HG03139 (cell line): ENCODE data around the gene DSCAML1.

Experiments
- ATAC-seq: cut with Tn5 transposase; IDR thresholded peaks from one replicate; pipeline ENCODE4 v1.9.1; 2021; ENCODE audit not compliant: unreplicated experiment

DSCAML1 gene

DNA sequence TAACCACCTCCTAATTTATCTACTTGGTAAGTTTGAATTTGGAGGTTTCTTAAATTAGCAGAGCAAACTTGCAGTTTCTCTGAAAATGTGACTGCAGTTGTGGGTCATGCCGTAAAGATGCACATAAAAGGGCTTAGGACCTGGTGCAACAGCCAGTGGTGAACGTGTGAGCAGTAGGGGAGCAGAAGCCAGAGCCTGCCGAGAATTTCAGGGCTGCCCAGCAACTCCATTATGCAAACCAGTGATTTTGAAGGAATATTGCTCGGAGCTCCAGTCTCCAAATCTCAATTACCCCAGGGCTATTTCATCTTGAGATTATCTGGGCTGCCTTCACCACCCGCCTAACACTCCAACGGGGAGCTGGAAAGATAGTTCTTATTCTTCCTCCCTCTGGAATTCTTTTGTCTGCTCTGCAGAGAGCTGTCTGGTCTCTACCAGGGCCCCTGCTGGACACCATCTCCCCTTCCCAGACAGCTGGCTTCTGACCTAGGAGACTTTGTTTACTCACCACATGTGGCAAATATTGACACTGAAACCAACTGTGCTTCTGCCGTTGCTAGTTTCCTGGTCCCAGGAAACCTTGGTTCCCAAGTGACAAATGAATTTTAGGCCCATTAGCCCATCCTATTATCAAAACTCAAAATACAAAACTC is 93.9 kb downstream of the DSCAML1 start:
- ATAC-seq: no peak

DNA sequence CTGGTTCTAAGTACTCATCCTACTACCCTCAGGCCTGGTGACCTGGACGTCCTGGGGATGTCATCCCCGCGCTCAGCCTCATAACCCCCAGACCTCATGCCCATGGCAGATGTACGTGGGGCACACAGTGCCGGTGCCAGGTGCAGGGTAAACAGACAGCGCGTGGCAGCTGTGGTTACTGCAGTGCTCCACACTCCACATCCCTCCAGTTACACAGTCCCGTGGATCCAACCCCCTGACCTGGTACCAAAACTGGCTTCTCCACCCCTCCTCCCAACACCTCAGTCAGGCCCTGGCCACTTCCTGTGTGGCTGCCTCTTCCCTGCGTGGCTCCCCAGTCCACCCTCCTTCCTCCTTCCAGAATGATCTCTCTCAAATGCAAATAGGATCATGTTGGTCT is 95.2 kb downstream of the DSCAML1 start:
- ATAC-seq: no peak

DNA sequence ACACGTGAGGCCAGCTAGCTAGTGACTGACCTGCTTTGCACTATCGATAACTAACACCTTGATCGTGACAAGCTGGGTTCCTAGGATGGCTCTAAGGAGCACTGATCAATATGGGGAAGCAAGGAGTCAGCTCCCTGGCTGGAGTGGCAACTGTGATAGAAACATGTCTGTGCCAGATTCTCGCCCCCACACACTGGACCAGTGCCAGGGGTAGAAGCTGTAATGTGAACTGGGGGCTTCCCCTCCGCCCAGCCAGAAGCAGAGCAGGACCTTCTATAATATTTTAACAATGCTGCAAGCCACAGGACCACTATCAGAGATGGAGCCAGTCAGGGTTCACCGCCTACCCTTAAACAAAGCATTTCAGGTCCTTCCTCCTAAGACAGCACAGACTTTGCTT is 96.5 kb downstream of the DSCAML1 start:
- no peak for ATAC-seq

DNA sequence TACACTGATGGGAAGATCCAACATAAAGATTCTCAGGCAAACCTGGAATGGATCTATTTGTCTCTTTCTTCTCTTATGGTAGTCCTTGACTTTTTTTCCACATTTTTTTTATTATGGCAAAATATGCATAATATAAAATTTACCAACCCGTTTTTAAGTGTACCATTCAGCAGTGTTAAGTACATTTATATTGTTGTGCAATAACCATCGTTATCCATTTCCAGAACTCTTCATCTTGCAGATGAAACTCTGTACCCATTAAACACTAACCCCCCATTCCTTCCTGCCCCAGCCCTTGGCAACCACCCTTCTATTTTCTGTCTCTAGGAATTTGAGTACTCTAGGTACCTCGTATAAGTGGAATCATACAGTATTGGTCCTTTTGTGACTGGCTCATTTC is 99.7 kb downstream of the DSCAML1 start:
- no peak for ATAC-seq

DNA sequence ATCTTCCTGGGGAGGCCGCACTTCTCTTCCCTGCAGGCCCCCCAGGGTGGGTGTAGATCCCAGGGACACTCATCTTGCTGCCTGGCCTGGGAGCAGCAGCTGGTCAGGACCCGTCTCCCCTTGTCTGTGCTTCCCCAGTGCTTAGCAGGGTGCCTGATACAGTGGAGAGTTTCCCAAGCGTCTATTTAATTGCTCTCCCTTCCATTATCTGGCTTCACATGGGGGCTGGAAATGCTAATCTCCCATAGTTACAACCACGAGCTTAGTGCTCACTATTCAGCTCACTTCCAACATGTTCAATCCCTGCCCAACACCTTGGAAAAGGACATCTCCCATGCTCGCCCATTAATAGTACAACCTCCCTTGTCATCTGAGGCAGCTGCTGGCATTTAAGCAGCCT is 100.5 kb downstream of the DSCAML1 start:
- no peak for ATAC-seq

DNA sequence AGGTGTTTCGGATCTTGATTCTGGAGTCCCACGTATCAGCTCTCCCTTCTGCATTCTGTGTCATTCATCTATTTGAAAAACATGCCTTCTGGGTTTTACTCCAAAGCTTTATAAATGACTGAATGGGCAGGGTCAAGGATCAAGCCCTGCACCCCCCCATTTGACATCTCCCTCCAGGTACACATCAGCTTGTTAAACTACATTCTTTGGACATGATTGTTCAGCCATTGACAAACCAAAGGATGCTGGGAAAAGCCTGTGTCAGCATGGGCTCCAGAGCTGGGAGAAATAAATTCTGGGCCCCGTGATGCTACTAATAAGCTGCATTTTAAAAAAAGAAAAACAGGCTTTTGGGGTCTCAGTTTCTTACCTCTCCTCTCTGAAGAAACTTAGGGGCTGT is 103.7 kb downstream of the DSCAML1 start:
- no peak for ATAC-seq

DNA sequence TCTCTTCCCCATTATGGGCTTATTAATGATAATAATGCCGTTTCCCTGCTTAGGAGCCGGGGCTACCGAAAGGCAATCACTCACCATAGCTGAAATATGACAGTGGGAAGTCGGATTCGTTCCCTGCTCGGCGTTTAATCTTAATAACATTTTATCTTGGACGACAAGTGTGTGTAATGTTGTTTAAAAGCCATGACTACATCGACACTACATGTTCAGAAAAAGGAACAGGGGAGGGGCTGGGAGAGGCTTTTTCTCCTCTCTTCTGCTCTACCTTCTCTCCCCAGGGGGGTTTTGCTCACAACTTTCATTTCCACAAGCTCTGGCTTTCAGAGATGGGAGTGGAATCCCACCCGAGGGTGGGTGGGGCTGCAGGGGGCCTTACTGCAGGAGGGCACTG is 105.5 kb downstream of the DSCAML1 start:
- no peak for ATAC-seq

DNA sequence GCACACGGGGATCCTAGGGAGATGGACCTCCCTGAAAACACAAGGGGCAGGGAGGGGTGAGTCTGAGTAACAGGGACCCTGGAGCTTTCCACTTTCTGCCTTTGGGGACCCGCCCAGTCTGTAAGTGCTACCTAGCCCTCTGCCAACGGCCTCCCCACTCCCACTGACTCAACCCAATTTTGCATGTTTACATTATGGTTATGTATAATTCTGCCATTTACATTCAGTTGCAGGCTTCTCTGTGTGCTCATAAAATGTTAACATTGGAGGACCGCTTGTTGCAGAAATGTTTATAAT is 105.8 kb downstream of the DSCAML1 start:
- ATAC-seq: no peak

DNA sequence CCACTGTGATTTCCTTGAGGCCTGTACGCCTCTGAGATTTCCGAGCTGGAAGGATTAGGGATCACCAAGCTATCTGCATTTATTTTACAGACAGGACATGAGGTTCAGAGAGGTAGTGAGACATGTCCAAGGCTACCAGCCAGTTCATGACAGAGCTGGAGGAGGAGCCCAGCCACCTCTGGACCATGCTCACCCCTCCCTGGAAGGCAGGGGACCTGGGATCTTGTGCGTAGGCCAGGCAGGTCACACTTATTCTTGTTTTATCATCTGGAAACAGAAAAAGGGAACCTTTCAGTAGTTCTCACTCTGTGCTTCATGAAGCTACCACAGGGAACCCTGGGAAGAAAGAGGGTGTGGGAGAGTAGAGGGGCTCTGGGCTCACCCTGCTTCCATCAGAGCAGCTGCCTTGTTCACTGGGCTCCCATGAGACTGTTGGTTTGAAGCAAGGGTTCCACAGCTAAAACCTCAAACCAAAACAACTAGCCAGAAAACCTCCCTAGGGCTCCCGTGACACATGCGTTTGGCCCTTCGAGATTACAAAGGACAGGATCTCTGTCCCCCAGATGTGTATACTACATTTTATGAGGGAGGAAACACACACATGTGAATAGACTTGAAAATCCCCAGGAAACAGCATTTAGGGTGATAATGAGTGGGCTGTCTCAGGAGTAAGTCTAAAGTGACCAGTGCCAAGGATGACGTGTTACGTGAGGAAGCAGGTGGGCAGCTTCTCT is 106.4 kb downstream of the DSCAML1 start:
- ATAC-seq: no peak

DNA sequence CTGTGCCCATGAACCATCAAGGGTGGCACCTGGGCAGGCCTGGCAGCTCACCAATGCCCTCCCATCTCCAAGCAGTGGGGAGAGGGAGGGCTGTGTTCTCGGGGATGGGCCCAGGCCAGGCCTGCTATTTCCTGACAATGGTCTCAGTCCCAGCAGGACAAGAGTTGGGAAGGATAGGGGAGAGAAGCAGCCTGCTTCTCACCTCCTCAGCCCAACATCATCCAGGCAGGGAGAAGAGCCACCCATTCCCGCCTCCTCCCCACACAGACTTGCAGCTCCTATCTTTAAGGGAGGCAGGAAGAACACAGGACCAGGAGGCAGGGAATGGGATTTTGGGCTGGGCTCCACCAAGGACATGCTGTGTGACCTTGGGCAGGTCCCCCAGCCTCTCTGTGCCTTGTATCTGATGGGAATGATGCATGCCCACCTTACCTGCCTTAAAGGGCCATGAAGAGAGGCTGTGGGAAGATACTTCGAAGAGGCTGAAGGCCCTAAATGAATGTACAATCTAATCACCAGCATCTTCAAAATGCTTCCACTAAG is 108.7 kb downstream of the DSCAML1 start:
- ATAC-seq: no peak

DNA sequence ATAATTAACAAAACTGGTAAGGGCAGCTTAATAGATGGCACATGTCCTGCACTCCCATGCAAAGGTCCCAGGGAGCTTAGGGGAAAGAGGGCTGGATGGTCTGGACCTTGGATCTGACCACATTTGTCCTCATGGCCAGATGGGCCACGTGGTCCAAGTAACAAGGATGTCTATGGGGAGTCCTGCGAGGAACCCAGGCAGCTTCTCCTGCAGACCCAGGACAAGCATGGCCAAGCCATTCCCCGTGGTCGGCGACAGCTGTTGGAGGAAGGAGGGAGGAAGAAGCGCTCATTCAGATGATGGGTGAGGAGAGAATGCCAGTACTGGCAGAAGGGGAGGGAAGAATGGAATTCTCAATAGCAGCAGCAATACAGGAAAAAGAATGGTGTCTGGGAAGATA is 109.2 kb downstream of the DSCAML1 start:
- no peak for ATAC-seq

DNA sequence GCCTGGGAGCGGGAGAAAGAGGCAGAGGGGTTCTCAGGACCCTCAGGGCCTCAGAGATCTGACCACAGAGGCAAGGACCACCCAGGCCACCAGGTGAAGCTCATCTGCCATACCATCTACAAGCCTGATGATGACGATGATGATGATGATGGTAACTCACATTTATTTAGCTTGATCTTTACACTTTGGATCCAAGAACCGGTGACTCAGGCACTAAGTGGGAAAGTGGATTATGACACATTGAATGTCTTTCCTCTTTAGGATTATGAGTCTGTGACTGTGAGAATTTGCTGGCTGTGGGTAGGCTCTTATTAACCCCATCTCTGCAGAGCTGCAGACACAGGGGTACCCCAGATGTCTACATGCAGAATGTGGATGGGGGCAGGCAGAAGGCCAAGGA is 110.3 kb downstream of the DSCAML1 start:
- ATAC-seq: no peak

DNA sequence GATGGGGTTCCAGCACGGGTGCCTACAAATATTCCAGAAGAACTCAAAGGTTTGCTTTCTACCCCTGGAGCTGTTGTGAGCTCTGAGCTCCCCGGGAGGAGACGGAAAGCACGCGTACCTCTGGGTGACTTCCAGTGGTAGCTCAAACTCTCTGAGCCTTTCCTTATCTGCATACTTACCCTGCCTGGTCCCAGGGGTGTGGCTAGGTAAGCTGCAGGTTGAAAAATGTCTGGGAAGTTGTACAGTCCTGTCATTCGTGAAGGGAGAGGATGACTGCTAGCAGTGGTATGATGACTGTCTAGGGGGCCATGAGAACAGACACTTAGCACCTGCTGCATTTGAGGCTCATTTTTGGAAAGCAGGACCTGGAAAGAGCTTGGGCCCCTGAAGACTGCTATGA is 111.5 kb downstream of the DSCAML1 start:
- ATAC-seq: no peak

DNA sequence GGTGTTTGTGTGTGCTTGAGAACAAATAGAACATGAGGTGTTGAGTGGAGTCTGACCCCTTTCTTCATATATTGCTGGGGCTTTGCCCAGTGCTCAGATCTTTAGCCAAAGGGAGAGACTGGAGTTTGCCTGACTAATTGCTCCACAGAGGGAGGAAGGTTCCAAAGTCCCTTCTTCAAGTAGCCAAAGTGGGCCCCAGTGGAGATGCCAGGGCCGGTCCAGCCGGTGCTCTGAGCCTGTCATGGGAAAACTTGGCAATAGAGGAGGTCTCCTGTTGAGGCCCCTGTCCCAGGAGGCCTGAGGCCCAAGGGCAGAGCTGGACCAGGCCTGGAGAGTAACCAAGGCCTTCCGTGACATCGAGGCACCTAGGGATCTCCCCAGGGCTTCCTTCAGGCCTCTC is 112.3 kb downstream of the DSCAML1 start:
- no peak for ATAC-seq

DNA sequence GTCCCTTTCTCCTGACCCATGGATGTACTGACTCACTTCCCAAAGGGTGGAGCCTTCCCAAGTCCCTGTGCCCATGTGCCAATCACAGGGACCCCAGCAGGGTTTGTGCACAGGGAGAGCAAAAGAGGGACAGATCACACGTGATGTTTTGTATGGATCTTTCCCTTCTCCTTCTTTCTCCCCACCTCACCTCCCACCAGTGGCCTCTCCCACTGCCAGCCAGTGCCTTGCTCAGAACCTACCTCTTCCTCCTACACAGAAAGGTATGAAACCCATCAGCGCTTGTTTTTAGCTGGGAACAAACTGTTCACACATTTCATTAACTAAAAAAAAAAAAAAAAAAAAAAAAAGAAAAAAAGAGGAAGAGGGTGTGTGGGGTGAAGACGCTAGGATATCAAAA is 112.9 kb downstream of the DSCAML1 start:
- ATAC-seq: no peak

DNA sequence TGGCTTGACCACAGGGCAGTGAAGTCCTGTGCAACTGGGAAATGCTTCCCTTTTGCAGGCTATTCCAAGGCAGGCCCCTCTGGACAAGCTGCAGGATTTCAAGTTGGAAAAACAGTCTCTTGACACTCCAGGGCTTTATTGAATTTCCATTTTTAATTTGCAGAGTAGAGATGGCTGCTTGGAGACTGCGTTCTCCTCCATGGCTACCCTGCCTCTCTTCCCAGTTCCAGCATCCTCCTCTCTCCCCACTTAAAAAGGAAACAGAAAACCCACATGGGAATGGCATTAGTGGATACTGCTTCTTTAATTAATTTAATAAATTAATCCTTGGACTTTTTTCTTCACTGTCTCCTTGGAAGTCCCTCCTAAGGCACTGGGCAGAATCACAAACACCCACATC is 115.6 kb downstream of the DSCAML1 start:
- ATAC-seq: no peak

DNA sequence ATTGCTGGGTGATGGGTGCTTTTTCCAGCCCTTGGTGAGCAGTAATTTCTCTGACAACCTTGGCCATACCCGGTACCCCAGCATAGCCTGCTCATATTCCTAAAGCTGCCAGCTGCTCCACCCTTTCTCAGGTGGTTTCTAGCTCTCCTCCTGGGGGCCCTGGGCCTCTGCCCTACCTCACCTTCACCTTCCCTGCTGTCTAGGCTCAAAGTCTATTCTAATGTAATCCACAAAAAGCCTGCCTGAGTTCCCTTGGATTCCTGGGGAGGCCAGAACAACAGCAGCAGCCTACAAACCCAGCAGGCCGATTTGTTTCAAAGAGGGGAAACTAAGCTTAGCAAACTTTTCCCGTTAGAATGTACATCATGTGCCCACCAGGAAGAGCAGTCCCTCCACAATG is 117.6 kb downstream of the DSCAML1 start:
- ATAC-seq: no peak

DNA sequence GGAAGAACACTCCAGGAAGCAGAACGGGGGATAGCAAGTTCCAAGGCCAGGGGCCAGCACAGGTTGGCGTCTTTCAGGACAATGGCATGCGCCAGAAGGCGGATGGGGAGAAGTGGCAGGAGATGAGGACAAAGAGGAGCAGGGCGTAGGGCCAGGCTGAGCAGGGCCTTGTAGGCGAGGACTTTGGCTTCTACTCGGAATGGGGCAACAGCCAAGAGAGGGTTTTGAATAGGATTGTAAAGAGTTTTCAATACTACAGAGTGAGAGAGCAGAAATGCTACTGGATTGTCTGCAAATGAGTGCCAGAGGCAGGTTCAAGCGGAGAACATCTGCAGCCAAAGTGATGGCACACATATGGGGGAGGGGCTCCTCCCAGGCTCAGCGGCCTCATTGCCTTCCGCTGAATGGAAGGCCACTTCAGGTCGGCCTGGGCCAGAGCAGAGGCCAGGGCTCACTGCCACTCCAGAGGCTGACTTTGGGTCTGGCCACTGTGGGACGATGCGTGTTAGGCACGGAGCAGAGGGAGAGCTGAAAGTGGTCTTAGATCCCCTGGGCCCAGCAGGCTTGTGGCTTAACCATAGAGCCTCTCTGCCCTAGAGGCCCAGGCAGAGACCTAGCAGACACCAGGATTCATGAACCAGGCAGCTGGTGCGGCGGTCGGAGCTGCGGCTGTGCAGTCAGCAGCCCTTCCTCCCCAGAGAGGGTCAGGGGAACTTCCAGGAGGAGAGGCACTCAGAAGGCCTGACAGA is 118.2 kb downstream of the DSCAML1 start:
- no peak for ATAC-seq

DNA sequence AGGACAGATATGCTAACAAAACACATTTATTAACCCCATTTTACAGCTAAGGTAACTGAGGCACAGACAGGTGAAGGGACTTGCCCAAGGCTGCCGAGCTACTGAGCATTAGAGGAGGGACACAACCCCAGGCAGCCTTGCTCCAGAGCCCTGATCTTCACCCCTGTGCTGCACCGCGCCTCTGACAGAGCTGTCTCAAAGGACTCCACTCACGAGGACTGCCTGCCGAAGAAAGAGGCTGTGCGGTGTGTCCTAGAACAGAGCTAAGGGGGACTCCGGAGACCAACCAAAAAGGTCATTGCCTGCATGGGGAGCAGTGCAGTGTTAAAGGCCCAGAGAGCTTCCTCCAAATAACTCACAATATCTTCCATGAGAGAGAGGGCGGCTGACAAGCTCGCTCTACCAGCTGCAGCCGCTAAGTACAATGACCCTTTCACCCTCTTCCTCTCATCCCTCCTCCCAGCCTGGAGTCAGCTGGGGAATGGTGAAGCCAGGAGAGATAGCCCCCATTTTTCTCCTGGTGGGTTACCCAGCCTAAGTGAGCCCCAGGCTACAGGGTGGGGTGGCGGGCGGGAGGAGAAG is 119.2 kb downstream of the DSCAML1 start:
- ATAC-seq: no peak

DNA sequence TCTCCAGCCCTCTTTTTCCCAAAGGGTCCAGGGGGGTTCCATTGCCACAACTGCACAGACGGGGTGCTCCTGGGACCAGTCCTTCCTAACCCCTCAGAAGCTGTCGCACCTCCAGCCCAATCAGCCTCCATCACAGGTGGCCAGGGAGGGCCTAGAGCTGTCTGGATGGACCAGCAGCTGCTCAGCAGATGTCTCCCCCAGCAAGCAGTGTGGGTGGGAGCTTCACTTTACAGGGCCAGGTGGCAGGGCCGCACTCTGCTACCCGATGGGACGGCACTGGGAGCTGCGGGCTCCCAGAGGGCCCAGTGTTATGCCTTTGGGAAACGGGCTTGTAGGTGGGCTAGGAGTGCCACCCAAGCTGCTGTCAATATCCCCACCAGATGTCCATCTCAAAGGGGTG is 120.5 kb downstream of the DSCAML1 start:
- no peak for ATAC-seq

DNA sequence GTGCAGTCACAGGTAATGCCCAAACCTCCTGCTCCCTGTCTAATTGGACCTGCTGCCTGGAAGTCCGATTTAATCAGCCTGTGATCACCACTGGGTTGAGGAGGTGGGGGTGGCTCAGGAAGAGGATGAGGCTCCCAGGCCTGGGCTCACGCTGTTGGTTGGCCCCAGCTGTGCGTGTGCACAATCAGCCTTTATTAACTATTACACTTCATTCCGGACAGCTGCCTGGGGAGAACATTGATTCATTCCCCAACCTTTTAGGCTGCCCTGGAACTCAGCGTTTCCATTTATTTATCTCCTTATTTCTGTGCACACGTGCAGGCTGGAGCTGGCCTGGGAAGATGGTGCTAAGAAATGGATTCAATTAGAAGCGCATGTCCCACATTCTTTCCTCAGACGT is 123.4 kb downstream of the DSCAML1 start:
- no peak for ATAC-seq

DNA sequence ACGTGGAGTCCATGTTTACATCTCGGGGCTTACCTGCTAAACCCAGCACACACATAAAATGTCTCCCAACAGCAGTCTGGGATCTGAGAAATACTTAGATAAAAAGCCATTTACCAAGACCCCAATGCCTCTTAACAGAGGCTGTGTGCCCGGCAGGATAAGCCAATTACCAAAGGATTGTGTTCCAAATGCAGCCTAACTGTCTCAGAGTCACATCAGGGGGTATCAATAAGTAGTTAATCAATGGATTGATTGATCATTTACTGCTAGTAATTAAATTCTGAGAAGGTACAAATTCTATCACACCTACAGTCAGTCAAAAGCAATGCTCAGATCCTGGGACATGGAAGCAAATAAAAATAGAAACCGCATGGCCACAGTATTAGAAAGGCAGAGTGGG is 125.6 kb downstream of the DSCAML1 start:
- ATAC-seq: no peak
